Activated CD8-positive, alpha-beta memory T cell treated with anti-CD3 and anti-CD28 coated beads, Interleukin-2, amount 10 ng/mL, durations not matched to agents 7 days and 5 days (primary cell): Measurements from ENCODE around the gene STKLD1. TPM values are rescaled to one million over a fixed set of nuclear protein-coding genes. Genes with fewer than 3 reads are reported as not detected.
"Not testable (repeated sequence)": the region's sequence is repeated elsewhere in the genome, so short reads cannot be mapped to it uniquely, and the experiment has no call there.

Source experiments
- ATAC-seq: fragments of 150-1000 bp; cut with Tn5 transposase; one replicate; pipeline ENCODE4 v1.10.0; 2021; ENCODE audit warnings: moderate library complexity
- CTCF ChIA-PET: fragments of 350-600 bp; sonication (Branson Sonifier 250); formaldehyde crosslinking; loops from one replicate; lab custom pipeline; 2021; ENCODE audit warnings: antibody characterized with exemption; lab: Charles Lee
- DNase-seq: peaks from one replicate; pipeline ENCODE4 v3.0.0-alpha.2; 2020
- H3K27ac Mint-ChIP-seq: one replicate; pipeline ENCODE4 v1.8.0; 2021; ENCODE audit warnings: mild to moderate bottlenecking, mixed read lengths
- H3K27me3 Mint-ChIP-seq: one replicate; pipeline ENCODE4 v1.8.0; 2021; ENCODE audit warnings: mixed read lengths
- H3K36me3 Mint-ChIP-seq: one replicate; pipeline ENCODE4 v1.8.0; 2021; ENCODE audit warnings: mild to moderate bottlenecking, mixed read lengths
- H3K4me1 Mint-ChIP-seq: one replicate; pipeline ENCODE4 v1.8.0; 2021; ENCODE audit warnings: mixed read lengths
- H3K4me3 Mint-ChIP-seq: one replicate; pipeline ENCODE4 v1.8.0; 2021; ENCODE audit warnings: mild to moderate bottlenecking, moderate library complexity, mixed read lengths
- H3K9me3 Mint-ChIP-seq: one replicate; pipeline ENCODE4 v1.8.0; 2022; ENCODE audit warnings: low read depth, mixed read lengths
- total RNA-seq, 2 experiments: library from RNA; stranded (reverse); gene quantifications; one replicate each; pipeline ENCODE4 v1.2.3, GENCODE V29; 2021

The STKLD1 gene
- total RNA-seq, 2 experiments from 2014 or later, result 0.20 to 1.4 TPM

DNA sequence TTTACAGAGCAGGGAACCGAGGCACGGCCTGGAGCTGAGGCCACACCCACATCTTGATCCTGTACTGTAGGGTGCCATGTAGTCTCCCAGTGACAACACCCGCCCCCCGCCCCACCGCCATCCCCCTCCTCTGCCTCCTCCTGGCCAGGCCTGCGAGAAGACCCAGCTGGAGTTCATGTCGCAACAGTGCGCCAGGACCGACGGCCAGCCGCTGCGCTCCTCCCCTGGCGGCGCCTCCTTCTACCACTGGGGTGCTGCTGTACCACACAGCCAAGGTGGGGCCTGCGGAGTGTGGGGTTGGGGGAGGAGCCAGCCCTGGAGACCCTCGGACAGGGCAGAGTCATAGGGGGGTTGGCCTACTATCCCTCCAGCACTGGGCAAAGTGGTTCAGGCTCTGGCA is 60.5 kb downstream of the STKLD1 start:
- ATAC-seq, result no peak
- Mint-ChIP-seq H3K4me1 (peaks cover 4% of the 10 kb centered on the region), H3K9me3 (no peaks in the 10 kb centered on the region), H3K27me3 (no peaks in the 10 kb centered on the region), H3K4me3 (no peak overlapping the region), H3K27ac (no peak overlapping the region), H3K36me3 (no peaks in the 10 kb centered on the region)
- CTCF ChIA-PET, result no interaction called here
- DNase-seq, result no peak

DNA sequence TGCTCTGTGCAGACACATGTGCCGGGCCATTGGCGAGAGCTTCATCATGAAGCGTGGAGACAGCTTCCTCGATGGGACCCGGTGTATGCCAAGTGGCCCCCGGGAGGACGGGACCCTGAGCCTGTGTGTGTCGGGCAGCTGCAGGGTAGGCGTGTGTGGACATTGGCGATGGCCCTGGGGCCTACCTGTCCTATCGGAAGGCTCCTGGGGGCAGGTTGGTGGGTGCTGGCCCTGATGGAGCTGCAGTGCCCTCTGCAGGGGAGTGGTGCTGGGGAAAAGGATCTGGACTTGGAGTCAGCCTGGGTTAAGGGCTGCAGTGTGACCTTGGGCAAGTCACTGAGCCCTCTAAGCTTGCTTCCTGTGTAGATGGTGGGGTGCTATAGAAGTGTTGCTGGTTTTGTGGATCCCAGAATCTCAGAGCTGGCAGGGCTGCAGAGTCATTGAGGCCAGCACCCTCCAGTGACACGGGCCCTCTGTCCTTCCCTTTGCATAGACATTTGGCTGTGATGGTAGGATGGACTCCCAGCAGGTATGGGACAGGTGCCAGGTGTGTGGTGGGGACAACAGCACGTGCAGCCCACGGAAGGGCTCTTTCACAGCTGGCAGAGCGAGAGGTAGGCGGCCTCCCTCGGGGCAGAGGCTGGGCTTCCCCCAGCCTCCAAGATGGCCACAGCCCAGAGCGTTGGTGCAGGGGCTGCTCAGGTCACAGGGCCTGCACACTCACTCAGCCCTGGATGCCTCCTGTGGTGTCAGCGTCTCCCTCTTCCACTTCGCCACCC is 61.8 kb downstream of the STKLD1 start:
- Mint-ChIP-seq H3K9me3 (no peaks in the 10 kb centered on the region), H3K4me1 (peaks cover 4% of the 10 kb centered on the region), H3K4me3 (no peak overlapping the region), H3K27ac (no peak overlapping the region), H3K27me3 (no peaks in the 10 kb centered on the region), H3K36me3 (no peaks in the 10 kb centered on the region)
- no peak for ATAC-seq
- DNase-seq, result no peak
- CTCF ChIA-PET, result no interaction called here

DNA sequence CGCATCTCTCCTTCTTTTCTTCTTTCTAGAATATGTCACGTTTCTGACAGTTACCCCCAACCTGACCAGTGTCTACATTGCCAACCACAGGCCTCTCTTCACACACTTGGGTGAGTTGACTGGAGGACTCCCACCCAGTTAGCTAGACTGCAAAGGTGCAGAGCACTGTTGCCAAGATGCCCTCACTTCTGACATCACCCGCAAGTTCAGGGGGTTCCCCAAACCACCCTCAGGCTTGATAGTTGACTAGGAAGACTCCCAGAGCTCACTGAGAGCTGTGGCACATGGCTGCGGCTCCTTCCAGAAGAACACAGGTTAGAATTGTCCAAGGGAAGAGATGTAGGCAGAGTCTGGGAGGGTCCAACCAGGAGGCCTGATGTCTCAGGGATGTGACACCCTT is 63.2 kb downstream of the STKLD1 start:
- no peak for DNase-seq
- H3K36me3 Mint-ChIP-seq, result no peaks in the 10 kb centered on the region

DNA sequence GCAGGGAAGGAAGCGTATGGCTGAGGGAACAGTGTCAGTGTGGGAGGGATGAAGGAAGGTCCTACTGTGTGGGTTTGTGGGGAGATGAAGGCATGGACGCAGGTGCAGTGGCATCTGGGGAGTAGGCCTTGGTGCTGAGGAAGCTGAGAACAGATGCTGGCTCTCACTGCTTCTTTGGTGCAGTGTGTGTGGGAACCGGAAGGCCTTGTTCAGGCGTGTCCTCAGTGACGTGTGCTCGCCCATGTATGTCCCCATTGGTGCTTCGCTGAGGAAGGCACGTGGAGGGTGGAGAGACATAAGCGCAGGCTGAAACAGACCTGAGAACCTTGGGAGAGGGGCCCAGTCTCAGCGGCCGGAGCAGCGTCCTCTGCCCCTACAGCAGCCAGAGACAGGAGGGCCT is 64.7 kb downstream of the STKLD1 start:
- ATAC-seq (no peak), DNase-seq (no peak)
- Mint-ChIP-seq H3K27ac (no peak overlapping the region), H3K4me1 (peaks cover 4% of the 10 kb centered on the region), H3K4me3 (no peak overlapping the region), H3K27me3 (no peaks in the 10 kb centered on the region), H3K9me3 (no peaks in the 10 kb centered on the region), H3K36me3 (no peaks in the 10 kb centered on the region)
- CTCF ChIA-PET, result no interaction called here

More for the DNA sequence above, 63.2 kb downstream of the STKLD1 start:
- Mint-ChIP-seq H3K4me1 (peaks cover 4% of the 10 kb centered on the region), H3K4me3 (no peak overlapping the region), H3K27me3 (no peaks in the 10 kb centered on the region), H3K9me3 (no peaks in the 10 kb centered on the region), H3K27ac (peak overlapping the region; percentile 10)
- CTCF ChIA-PET, result no interaction called here
- no peak for ATAC-seq

DNA sequence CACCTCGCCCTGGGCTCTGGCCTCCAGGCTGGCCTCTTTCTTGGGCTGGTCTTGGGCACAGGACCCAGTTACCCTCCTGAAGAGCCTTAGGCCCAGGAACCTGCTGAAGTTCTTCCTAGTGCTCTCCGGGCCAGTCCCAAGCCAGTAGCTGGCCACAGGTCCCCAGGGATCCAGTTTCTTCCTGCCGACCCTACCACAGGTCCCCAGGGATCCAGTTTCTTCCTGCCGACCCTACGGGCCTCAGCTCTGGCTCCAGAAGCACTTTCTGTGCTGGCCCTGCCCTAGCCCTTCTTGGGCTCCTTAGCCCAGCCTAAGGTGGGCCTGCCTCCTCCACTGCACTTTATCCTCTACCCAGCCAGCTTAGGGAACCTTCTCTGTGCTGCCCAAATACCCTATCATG is 65.4 kb downstream of the STKLD1 start:
- Mint-ChIP-seq H3K36me3 (no peaks in the 10 kb centered on the region), H3K4me3 (no peak overlapping the region), H3K4me1 (peaks cover 4% of the 10 kb centered on the region), H3K27me3 (peaks cover 3% of the 10 kb centered on the region), H3K9me3 (no peaks in the 10 kb centered on the region), H3K27ac (no peak overlapping the region)
- CTCF ChIA-PET, result interaction anchor here (0.9 to 1.7 kb wide), 2 partner anchors 45 to 203 kb away, joined by 3 read pairs; no protein-coding TSS in a partner anchor
- DNase-seq (no peak), ATAC-seq (no peak)

DNA sequence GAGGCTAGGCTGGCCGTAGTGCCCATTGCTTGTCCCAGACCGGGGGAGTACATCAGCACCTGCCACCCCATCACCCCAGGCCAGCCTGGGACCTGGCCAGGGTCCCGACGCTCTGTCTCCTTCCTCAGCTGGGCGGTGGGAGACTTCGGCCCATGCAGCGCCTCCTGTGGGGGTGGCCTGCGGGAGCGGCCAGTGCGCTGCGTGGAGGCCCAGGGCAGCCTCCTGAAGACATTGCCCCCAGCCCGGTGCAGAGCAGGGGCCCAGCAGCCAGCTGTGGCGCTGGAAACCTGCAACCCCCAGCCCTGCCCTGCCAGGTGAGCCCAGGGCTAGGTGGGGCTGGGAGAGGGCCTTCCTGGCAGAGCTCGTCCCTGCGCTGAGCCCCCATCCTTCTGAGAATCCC is 67.1 kb downstream of the STKLD1 start:
- no peak for ATAC-seq
- Mint-ChIP-seq H3K4me3 (no peak overlapping the region), H3K27me3 (peaks cover 3% of the 10 kb centered on the region), H3K4me1 (peaks cover 4% of the 10 kb centered on the region), H3K36me3 (no peaks in the 10 kb centered on the region), H3K9me3 (no peaks in the 10 kb centered on the region), H3K27ac (no peak overlapping the region)
- DNase-seq, result no peak
- CTCF ChIA-PET, result interaction anchor here (1.4 to 1.7 kb wide), 2 partner anchors 36 to 205 kb away, joined by 3 read pairs; partner anchors contain the start of gene SLC2A6

DNA sequence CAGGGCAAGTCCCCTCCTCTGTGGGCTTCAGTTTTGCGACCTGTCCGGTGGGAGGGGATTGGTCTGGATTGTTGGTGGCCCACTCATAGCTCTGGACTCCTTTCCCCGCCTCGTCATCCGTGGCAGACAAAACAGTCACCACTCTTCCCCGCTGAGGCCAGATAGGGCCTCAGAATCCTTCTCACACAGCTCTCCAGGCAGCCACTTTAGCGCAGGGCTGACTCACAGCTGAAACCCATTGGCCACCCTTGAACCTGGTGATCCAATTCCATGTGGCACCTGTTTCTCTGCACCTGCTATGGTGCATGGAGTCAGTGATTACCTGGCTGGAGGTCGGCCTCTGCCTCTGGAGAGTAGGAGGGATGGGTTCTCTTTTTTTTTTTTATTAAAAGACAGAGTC is 67.8 kb downstream of the STKLD1 start:
- Mint-ChIP-seq H3K4me1 (peaks cover 4% of the 10 kb centered on the region), H3K9me3 (no peaks in the 10 kb centered on the region), H3K27ac (no peak overlapping the region), H3K36me3 (no peaks in the 10 kb centered on the region), H3K27me3 (peaks cover 3% of the 10 kb centered on the region), H3K4me3 (no peak overlapping the region)
- CTCF ChIA-PET, result interaction anchor here (1.4 kb wide), 1 partner anchor 35 kb away, joined by 3 read pairs; the partner anchor contains the start of gene SLC2A6
- DNase-seq (no peak), ATAC-seq (no peak)

DNA sequence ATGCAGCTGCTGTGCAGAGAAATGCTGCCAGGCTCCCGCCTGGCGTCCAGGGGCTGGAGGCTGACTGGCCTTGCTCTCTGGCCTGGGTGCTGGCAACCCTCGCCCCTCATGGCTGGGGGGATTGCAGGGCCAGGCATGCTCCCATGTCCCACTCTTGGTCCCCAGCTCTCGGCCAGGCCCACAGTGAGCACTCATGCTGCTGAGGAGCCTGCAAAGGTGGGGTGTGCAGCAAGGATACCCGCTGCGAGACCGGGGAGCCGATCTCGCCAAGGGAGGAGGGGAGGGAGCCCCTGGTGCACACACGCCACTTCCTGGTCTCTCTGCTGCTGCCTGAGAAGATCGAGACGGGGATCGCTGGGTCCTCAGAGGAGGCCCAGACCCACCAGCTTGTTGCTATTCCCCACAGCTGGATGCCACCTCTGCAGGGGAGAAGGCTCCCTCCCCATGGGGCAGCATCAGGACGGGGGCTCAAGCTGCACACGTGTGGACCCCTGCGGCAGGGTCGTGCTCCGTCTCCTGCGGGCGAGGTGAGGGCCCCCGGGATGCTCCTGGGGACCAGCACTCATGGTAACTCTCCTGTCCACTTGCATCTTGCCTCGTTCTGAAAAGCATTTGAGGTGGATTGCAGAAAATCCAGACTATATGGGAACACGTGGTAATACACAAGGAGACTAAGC is 69.3 kb downstream of the STKLD1 start:
- H3K36me3 Mint-ChIP-seq, result no peaks in the 10 kb centered on the region
- H3K4me1 Mint-ChIP-seq, result no peaks in the 10 kb centered on the region
- CTCF ChIA-PET, result no interaction called here
- no peak overlapping the region for H3K4me3 Mint-ChIP-seq
- H3K27ac Mint-ChIP-seq, result no peak overlapping the region
- peaks cover 3% of the 10 kb centered on the region for H3K27me3 Mint-ChIP-seq
- no peak for ATAC-seq
- DNase-seq, result no peak
- no peaks in the 10 kb centered on the region for H3K9me3 Mint-ChIP-seq

DNA sequence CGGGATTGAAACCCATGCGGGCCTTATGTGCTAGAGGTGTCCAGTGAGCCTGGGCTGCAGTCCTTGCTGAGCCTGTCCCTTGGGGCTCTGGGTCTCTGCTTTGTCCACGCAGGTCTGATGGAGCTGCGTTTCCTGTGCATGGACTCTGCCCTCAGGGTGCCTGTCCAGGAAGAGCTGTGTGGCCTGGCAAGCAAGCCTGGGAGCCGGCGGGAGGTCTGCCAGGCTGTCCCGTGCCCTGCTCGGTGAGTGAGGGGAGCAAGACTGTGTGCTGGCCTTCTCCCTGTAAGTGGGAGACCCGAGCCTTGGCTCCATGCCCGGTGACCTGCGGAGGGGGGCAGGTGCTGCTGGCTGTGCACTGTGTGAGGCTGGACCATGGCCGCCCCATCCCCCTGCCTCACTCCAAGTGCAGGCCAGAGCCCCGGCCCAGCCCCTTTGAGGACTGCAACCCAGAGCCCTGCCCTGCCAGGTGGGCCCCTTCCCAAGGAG is 72.4 kb downstream of the STKLD1 start:
- no peaks in the 10 kb centered on the region for H3K4me1 Mint-ChIP-seq
- no peaks in the 10 kb centered on the region for H3K36me3 Mint-ChIP-seq
- DNase-seq (no peak), ATAC-seq (no peak)
- H3K27me3 Mint-ChIP-seq, result peaks cover 3% of the 10 kb centered on the region
- no peak overlapping the region for H3K4me3 Mint-ChIP-seq
- H3K27ac Mint-ChIP-seq, result no peak overlapping the region
- CTCF ChIA-PET, result no interaction called here
- H3K9me3 Mint-ChIP-seq, result no peaks in the 10 kb centered on the region

DNA sequence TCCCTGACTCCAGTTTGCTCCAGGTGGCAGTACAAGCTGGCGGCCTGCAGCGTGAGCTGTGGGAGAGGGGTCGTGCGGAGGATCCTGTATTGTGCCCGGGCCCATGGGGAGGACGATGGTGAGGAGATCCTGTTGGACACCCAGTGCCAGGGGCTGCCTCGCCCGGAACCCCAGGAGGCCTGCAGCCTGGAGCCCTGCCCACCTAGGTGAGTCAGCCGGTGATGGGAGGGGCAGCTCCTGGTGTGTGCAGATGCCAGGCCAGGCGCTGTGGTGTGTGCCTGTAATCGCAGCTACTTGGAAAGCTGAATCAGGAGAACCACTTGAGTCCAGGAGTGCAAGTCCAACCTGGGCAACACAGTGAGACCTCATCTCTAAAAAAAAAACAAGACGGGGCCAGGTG is 73.6 kb downstream of the STKLD1 start:
- no peak overlapping the region for H3K4me3 Mint-ChIP-seq
- H3K4me1 Mint-ChIP-seq, result no peaks in the 10 kb centered on the region
- H3K27me3 Mint-ChIP-seq, result peaks cover 3% of the 10 kb centered on the region
- ATAC-seq, result no peak
- CTCF ChIA-PET, result no interaction called here
- no peaks in the 10 kb centered on the region for H3K36me3 Mint-ChIP-seq
- no peaks in the 10 kb centered on the region for H3K9me3 Mint-ChIP-seq
- no peak for DNase-seq
- H3K27ac Mint-ChIP-seq, result no peak overlapping the region

DNA sequence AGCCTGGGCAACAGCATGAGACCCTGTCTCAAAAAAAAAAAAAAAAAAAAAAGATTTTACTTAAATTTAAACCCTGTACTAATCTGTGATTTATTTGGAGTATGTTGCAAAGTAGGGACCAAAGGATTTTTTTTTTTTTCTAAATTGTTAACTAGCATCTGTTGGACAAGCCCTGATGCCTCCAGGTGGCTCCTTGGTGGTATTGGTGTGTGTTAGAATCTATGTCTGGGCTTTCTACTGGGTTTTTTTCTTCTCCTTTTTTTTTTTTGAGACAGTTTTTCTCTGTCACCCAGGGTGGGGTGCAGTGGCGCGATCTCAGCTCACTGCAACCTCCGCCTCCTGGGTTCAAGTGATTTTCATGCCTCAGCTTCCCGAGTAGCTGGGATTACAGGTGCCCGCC is 75.7 kb downstream of the STKLD1 start:
- H3K9me3 Mint-ChIP-seq, H3K27ac Mint-ChIP-seq, H3K4me3 Mint-ChIP-seq, CTCF ChIA-PET, H3K27me3 Mint-ChIP-seq, DNase-seq, H3K36me3 Mint-ChIP-seq, ATAC-seq, H3K4me1 Mint-ChIP-seq: not testable (repeated sequence)

DNA sequence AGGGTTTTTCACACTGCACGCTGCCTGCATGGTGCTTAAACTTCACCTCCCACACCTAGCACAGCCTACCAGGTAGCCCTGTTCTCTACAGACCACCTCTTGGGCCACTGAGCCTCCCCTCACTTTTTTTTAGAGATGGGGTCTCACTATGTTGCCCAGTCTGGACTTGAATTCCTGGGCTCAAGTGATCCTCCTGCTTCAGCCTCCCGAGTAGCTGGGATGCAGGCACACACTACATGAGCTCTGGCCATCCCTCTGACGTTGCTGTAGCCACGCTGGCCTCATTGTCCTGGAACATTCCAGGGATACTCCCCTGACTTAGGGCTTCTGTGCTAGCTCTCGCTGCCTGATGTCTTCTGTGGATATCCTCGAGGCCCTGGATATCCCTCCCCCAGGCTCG is 76.4 kb downstream of the STKLD1 start:
- H3K9me3 Mint-ChIP-seq, result no peaks in the 10 kb centered on the region
- no peak overlapping the region for H3K4me3 Mint-ChIP-seq

DNA sequence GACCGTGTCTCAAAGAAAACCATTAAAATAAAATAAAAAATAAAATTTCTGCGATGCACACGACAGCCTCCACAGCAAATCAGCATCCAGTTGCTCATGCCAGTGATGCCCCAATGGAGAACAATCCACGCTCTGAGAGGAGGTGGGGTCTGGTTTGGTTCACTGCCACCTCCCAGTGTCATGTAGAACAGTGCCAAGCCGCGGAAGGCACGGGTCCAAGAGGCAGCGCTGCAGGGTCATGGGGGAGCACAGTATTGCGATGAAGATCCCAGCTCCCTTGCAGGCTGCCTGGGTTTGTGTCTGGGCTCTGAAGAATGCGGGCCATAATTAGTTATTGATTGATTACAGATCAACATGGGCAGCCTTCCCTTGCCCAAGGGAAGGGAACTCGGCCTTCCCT is 77.5 kb downstream of the STKLD1 start:
- DNase-seq (no peak), ATAC-seq (no peak)
- no peaks in the 10 kb centered on the region for H3K36me3 Mint-ChIP-seq
- CTCF ChIA-PET, result interaction anchor here (3.0 kb wide), 1 partner anchor 268 kb away, joined by 7 read pairs; no protein-coding TSS in a partner anchor
- no peak overlapping the region for H3K27ac Mint-ChIP-seq
- peaks cover 2% of the 10 kb centered on the region for H3K27me3 Mint-ChIP-seq
- no peaks in the 10 kb centered on the region for H3K9me3 Mint-ChIP-seq
- H3K4me1 Mint-ChIP-seq, result no peaks in the 10 kb centered on the region
- no peak overlapping the region for H3K4me3 Mint-ChIP-seq

More for the DNA sequence above, 76.4 kb downstream of the STKLD1 start:
- Mint-ChIP-seq H3K36me3 (no peaks in the 10 kb centered on the region), H3K4me1 (no peaks in the 10 kb centered on the region), H3K27me3 (no peaks in the 10 kb centered on the region), H3K27ac (no peak overlapping the region)
- ATAC-seq, result no peak
- CTCF ChIA-PET, result no interaction called here
- DNase-seq, result no peak

DNA sequence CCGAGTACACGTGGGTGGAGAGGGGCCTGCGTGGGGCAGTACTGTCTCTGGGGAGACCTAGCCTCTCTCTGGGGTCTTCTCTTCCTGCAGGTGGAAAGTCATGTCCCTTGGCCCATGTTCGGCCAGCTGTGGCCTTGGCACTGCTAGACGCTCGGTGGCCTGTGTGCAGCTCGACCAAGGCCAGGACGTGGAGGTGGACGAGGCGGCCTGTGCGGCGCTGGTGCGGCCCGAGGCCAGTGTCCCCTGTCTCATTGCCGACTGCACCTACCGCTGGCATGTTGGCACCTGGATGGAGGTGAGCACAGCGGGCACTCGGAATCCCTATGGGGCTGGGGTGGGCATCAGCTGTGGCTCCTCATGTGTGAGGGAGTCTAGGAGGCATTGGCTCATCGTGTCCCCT is 78.2 kb downstream of the STKLD1 start:
- Mint-ChIP-seq H3K27me3 (peaks cover 5% of the 10 kb centered on the region), H3K4me1 (no peaks in the 10 kb centered on the region), H3K36me3 (no peaks in the 10 kb centered on the region), H3K27ac (no peak overlapping the region), H3K9me3 (no peaks in the 10 kb centered on the region), H3K4me3 (no peak overlapping the region)
- DNase-seq (no peak), ATAC-seq (no peak)
- CTCF ChIA-PET, result interaction anchor here (3.0 kb wide), 1 partner anchor 269 kb away, joined by 7 read pairs; no protein-coding TSS in a partner anchor
